ENCODE measurements around the gene DNER.

DNER gene

GRCh38 chr2:229572507-229573271 is 141.7 kb downstream of the DNER start:
- H3K9me3 ChIP-seq (ENCODE audit: insufficient read depth, low read length) = no peaks in the 10 kb centered on the region
- TF ChIP-seq CTCF (IDR thresholded peaks at IDR 0.05; ENCODE audit: low read depth, low read length) = no peak
- TF ChIP-seq EZH2phosphoT487 (IDR thresholded peaks at IDR 0.05; ENCODE audit: low read depth) = no peak
- no peak overlapping the region for H3K4me3 ChIP-seq (ENCODE audit: low read length)
- H3K79me2 ChIP-seq (ENCODE audit: low read length) = no peaks in the 10 kb centered on the region
- no peaks in the 10 kb centered on the region for H3K27me3 ChIP-seq (ENCODE audit: low read depth, low read length)
- no peak overlapping the region for H3K27ac ChIP-seq (ENCODE audit: low read length)
- no peak overlapping the region for H3K9ac ChIP-seq (ENCODE audit: low read length)
- no peak overlapping the region for H3K4me2 ChIP-seq (ENCODE audit: low read length)
- no peaks in the 10 kb centered on the region for H3K4me1 ChIP-seq (ENCODE audit: low read length)
- H3K36me3 ChIP-seq (replicated peaks; ENCODE audit: low read depth, low read length) = no peaks in the 10 kb centered on the region
- no peak overlapping the region for H2AFZ ChIP-seq (ENCODE audit: low read depth, low read length)
- no peaks in the 10 kb centered on the region for H4K20me1 ChIP-seq (ENCODE audit: insufficient read depth, low read length)

GRCh38 chr2:229571243-229571642 is 143.1 kb downstream of the DNER start:
- Histone ChIP-seq H3K9me3 (ENCODE audit: insufficient read depth, low read length) (no peaks in the 10 kb centered on the region), H2AFZ (ENCODE audit: low read depth, low read length) (no peak overlapping the region), H3K4me2 (ENCODE audit: low read length) (no peak overlapping the region), H3K27me3 (ENCODE audit: low read depth, low read length) (no peaks in the 10 kb centered on the region), H4K20me1 (ENCODE audit: insufficient read depth, low read length) (no peaks in the 10 kb centered on the region), H3K4me3 (ENCODE audit: low read length) (no peak overlapping the region), H3K9ac (ENCODE audit: low read length) (no peak overlapping the region), H3K27ac (ENCODE audit: low read length) (no peak overlapping the region), H3K79me2 (ENCODE audit: low read length) (no peaks in the 10 kb centered on the region), H3K4me1 (ENCODE audit: low read length) (no peaks in the 10 kb centered on the region), H3K36me3 (replicated peaks; ENCODE audit: low read depth, low read length) (no peaks in the 10 kb centered on the region)
- TF ChIP-seq EZH2phosphoT487 (IDR thresholded peaks at IDR 0.05; ENCODE audit: low read depth) (no peak), CTCF (IDR thresholded peaks at IDR 0.05; ENCODE audit: low read depth, low read length) (no peak)

- Histone ChIP-seq H3K79me2 (ENCODE audit: low read length) (no peaks in the 10 kb centered on the region), H3K4me3 (ENCODE audit: low read length) (no peak overlapping the region), H3K9me3 (ENCODE audit: insufficient read depth, low read length) (no peaks in the 10 kb centered on the region), H3K36me3 (replicated peaks; ENCODE audit: low read depth, low read length) (no peaks in the 10 kb centered on the region), H3K27me3 (ENCODE audit: low read depth, low read length) (no peaks in the 10 kb centered on the region), H3K4me2 (ENCODE audit: low read length) (no peak overlapping the region), H3K9ac (ENCODE audit: low read length) (no peak overlapping the region), H4K20me1 (ENCODE audit: insufficient read depth, low read length) (no peaks in the 10 kb centered on the region), H2AFZ (ENCODE audit: low read depth, low read length) (no peak overlapping the region), H3K4me1 (ENCODE audit: low read length) (no peaks in the 10 kb centered on the region), H3K27ac (ENCODE audit: low read length) (no peak overlapping the region)
- TF ChIP-seq CTCF (IDR thresholded peaks at IDR 0.05; ENCODE audit: low read depth, low read length) (no peak), EZH2phosphoT487 (IDR thresholded peaks at IDR 0.05; ENCODE audit: low read depth) (no peak)
Observed at GRCh38 chr2:229566370-229566769, 148.0 kb downstream of the DNER start.

- H3K4me2 ChIP-seq (ENCODE audit: low read length) = no peak overlapping the region
- no peak overlapping the region for H3K4me3 ChIP-seq (ENCODE audit: low read length)
- H3K27ac ChIP-seq (ENCODE audit: low read length) = no peak overlapping the region
- H4K20me1 ChIP-seq (ENCODE audit: insufficient read depth, low read length) = no peaks in the 10 kb centered on the region
- H3K9me3 ChIP-seq (ENCODE audit: insufficient read depth, low read length) = no peaks in the 10 kb centered on the region
- H2AFZ ChIP-seq (ENCODE audit: low read depth, low read length) = no peak overlapping the region
- no peaks in the 10 kb centered on the region for H3K36me3 ChIP-seq (replicated peaks; ENCODE audit: low read depth, low read length)
- TF ChIP-seq CTCF (IDR thresholded peaks at IDR 0.05; ENCODE audit: low read depth, low read length) (no peak), EZH2phosphoT487 (IDR thresholded peaks at IDR 0.05; ENCODE audit: low read depth) (no peak)
- no peaks in the 10 kb centered on the region for H3K79me2 ChIP-seq (ENCODE audit: low read length)
- no peak overlapping the region for H3K9ac ChIP-seq (ENCODE audit: low read length)
- H3K4me1 ChIP-seq (ENCODE audit: low read length) = no peaks in the 10 kb centered on the region
- no peaks in the 10 kb centered on the region for H3K27me3 ChIP-seq (ENCODE audit: low read depth, low read length)
Observed at GRCh38 chr2:229564300-229564907, 150.0 kb downstream of the DNER start.

All from OCI-LY3 (cell line).